Head of caudate nucleus (tissue), 42 donors: Measurements from ENCODE around the gene ZNF770.

Source experiments
- DNase-seq, 42 donors: peaks; one replicate each; pipeline versions ENCODE4 v3.0.0 to v3.0.0-alpha.2; 2020 to 2021; ENCODE audit warnings: mixed read lengths in 7 of 42
- intact Hi-C: fragments of 100-400 bp; cut with DNase I; formaldehyde crosslinking; loops from one replicate; pipeline ENCODE4 v1.15.0; 2022

Gene ZNF770

DNA sequence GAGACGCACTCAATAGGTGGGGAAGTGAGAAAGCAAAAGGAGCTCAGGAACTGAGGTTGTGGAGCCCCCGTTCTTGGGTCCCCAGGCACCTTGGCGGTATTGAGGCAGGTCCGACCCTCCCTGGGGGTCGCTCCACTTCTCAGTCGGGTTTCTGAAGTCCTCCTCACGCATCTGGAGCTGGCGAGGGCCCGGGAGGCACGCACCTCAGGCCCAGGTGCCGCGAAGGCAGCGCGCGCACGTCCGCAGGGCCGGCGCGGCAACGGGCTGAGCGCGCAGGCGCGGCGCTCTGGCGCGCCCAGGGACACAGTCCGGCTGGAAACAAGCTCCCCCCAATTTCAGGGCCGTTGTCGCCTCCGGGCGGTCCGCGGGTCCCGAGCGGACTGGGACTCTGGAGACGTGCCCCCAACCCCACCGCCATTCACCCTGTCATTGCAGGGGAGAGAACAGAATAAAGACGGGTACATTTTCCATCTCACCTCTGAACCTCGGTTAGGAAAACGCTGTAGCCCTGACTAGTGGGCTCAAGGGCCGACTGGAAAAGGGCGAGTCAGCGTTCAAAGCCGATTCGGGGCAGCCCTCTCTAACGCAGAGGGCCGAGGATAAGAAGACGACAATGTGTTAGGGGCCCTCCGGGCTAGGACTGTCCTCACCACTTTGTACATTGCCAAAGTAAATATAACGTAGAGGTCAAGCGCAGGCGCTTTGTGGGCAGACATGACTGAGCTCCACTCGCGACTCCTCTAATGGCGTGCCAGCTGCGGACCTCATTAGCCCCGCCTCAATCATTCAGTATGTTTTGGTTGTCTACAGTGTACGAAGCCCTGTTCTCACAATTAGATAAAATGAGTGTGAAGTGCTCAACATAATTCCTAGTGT, at the start of gene ZNF770:
ZNF770 (minus strand) TSS at position 261 of the 876 bp plus-strand sequence. CDS start 4,853 bp downstream, outside the sequence.
- peak; percentile 40 to 91 (median 81) for DNase-seq
- intact Hi-C loops: no loop called here

- intact Hi-C loops: no loop called here
- DNase-seq: no peak
These were observed 40.3 kb upstream of the ZNF770 start for GRCh38 chr15:35028235-35028984.

DNA sequence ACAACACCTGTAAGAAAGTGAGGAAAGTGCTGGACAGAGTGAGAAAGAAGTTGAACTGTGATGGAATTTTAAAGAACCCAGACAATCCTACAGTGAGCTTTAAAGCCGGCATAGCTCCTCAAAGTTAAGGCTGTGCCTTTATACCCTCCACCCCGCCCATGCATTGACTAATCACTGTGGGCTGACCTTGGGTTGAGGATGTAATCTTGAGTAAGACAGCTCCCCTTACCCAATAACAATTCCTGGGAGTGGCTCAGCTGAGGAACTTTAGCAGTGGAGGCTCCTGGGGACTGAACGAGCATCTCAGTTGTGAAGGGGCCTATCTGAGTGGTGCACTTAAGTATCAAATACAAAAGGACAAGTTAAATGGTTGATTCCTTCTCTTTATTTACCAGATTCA, 35.7 kb upstream of the ZNF770 start:
- intact Hi-C loops: no loop called here

GRCh38 chr15:35020974-35021373, 32.9 kb upstream of the ZNF770 start:
- intact Hi-C loops: no loop called here
- no peak for DNase-seq

More for the DNA sequence above, 35.7 kb upstream of the ZNF770 start:
- no peak for DNase-seq

GRCh38 chr15:35019404-35020327, 31.6 kb upstream of the ZNF770 start:
- DNase-seq: no peak
- intact Hi-C loops: no loop called here

GRCh38 chr15:35014241-35014640, 26.2 kb upstream of the ZNF770 start:
- intact Hi-C loops: no loop called here
- no peak for DNase-seq

DNA sequence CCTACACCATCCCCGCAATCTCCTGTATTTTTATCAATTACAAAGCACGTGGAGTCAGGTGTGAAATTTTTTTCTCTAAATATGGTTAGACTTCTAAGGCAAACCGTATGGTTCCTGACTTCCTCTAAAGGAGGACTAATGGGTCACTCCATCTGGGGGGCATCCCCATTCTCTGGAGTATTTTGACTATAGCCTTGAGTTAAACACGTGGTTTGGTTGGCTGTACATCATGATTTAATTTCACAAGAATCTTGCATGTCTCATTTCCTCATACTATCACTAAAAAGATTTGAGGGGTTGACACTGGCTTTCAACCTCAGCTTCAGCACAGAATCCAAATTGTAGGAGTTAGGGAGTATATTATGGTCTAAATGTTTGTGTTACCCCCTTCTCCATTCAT, 25.3 kb upstream of the ZNF770 start:
- DNase-seq: no peak
- intact Hi-C loops: no loop called here

- DNase-seq: no peak
- intact Hi-C loops: no loop called here
These were observed 19.3 kb upstream of the ZNF770 start for GRCh38 chr15:35007397-35007796.

GRCh38 chr15:35005933-35006332, 17.8 kb upstream of the ZNF770 start:
- intact Hi-C loops: no loop called here
- DNase-seq: no peak

DNA sequence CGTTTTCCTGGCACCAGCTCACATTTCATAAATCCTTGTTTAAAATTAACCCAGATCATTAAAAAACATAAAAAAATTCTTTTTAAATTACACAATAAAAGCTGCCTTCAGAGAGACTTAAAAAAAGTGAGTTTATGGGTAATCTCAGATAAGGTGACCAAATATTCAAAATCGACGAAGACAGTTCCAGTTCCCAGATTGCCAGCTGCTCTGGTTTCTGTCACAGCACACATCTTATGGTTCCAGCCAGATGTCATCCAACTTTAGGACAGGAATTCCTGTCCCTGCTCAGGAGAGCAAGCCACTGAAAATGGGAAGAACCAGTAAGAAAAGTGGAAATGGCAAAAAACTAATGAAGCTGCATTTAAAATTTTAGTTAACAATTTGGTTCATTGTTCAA, 15.8 kb upstream of the ZNF770 start:
- DNase-seq: no peak
- intact Hi-C loops: no loop called here

- no peak for DNase-seq
- intact Hi-C loops: no loop called here
These were observed 12.4 kb upstream of the ZNF770 start for GRCh38 chr15:35000511-35000910.

DNA sequence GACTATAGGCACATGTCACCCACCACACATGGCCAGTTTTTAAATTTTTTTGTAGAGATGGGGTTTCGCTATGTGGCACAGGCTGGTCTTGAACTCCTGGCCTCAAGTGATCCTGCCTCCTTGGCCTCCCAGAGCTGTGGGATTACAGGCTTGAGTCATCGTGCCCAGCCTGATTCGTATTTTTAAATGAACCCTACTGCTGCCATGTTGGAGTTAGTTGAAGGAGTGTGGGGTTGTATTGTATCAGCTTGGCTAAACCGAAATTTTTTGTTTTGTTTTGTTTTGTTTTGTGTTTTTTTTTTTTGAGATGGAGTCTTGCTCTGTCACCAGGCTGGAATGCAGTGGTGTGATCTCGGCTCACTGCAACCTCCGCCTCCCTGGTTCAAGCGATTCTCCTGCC, 11.8 kb upstream of the ZNF770 start:
- DNase-seq: no peak
- intact Hi-C loops: no loop called here

- DNase-seq: no peak
- intact Hi-C loops: no loop called here
These were observed 6.8 kb upstream of the ZNF770 start for GRCh38 chr15:34994925-34995324.

DNA sequence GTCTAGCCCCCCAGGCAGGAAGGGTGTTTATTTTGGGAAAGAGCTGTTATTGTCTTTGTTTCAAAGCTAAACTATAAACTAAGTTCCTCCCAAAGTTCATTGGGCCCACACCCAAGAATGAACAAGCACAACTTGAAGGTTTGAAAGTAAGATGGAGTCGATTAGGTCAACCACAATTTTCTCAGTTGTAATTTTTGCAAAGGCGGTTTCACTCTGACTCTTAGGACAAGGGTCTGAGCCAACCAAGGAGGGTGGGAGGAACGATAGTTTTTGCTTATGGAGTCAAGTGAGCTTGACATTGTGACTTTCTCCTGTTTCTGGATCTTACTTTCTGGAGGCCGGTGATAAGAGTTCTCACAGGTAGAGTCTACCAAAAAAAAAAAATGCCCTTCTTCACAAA, 5.8 kb upstream of the ZNF770 start:
- intact Hi-C loops: no loop called here
- DNase-seq: no peak

- intact Hi-C loops: no loop called here
- DNase-seq: no peak
These were observed 5.3 kb upstream of the ZNF770 start for GRCh38 chr15:34993412-34993811.

DNA sequence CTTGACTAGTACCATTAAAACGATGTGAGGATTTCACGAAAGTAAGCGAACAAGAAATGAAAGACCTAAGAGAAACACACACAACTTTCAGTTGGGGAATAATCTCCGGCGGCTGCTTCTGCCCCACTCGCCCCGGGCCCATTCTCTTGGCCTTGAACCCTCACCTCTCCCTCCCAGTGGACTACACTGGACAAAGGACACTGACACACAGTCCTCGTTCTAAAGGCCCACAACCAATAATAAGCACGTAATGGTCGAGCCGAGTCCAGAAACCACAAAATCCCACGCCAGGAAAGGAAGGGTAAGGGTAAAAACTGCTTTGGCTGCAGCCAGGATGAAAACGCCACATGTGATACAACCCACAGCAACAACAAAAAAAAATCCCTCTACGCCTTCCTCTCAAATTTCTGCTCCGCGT, 469 bp downstream of the ZNF770 start:
- peak in 1 of 42 donors; percentile 44 for DNase-seq
- intact Hi-C loops: no loop called here

DNA sequence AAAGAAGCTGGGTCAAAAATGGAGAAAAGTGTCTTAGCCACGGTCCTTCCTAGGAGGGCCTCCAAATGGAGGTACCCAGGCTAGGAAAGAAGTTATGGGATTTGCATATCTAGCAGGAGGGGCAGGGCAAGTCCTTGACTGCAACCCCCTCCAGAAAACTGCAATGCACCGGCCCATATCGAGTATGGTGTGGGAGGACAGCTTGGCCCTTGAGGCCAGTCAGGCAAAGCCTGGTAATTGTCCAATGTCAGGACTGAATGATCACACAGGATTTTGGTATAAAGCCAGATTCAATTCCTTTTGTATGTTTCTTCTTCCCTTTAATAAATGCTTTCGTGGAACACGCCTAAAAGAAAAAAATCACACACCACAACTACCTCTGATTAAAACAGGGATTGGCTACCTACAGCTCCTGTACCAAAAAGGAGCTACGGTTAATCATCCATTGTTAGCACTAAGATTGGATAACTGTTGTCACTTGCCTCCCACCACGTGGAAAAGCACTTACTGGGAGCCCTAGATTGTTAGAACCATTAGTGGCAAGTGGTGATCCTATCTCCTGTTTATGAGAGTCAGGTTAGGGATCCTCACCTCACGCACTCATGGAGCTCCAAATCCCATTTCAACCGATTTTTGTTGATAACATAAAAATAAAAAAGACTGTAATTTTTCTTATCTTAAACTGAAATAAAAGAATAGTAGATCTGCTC, 1.2 kb downstream of the ZNF770 start:
- intact Hi-C loops: no loop called here
- DNase-seq: peak in 19 of 42 donors; percentile 14 to 68 (median 36)

- DNase-seq: no peak
- intact Hi-C loops: no loop called here
These were observed 1.8 kb downstream of the ZNF770 start for GRCh38 chr15:34986326-34986725.
